Measurements from ENCODE around the gene CCL11.

DNA sequence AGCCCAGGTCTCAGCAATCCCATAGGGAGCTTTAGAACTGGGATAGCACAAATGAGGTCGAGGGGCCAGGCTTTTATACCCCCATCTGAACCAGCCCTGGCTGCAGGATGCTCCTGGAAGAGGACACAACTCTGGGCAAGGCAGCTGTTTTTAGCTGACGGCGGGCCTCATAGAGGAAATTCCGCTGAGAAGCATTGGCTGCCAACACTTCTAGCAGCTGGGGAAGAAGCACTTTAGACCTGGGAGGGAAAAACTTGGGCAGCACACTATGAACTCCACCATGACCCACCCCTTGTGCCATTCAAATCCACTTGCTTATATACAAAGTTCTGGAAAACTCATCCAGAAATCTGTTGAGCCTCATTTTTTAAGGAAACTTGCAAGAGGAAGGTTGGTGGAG lies 5.0 kb downstream of the CCL11 start:
- TF ChIP-seq ARID2 (CRISPR knock-in tag; IDR thresholded peaks at IDR 0.05; ENCODE audit: borderline replicate concordance) (no peak), SP2 (CRISPR knock-in tag; IDR thresholded peaks at IDR 0.05) (no peak), ZBTB3 (CRISPR knock-in tag; IDR thresholded peaks at IDR 0.05; ENCODE audit: borderline replicate concordance, low read depth) (no peak), SNAPC2 (CRISPR knock-in tag; IDR thresholded peaks at IDR 0.05) (no peak), TOE1 (CRISPR knock-in tag; IDR thresholded peaks at IDR 0.05) (no peak), MAFK (conservative IDR thresholded peaks at IDR 0.05 in 1 of 2, IDR thresholded peaks at IDR 0.05 in 1 of 2; ENCODE audit: low read length in 2 of 2) (no peak), POLR2A (IDR thresholded peaks at IDR 0.05; ENCODE audit: insufficient read depth in 1 of 2, low read depth in 2 of 2, low read length in 2 of 2) (no peak), TEAD2 (CRISPR knock-in tag; IDR thresholded peaks at IDR 0.05) (no peak), HMG20B (CRISPR knock-in tag; conservative IDR thresholded peaks at IDR 0.05) (no peak)
- TF ChIP-seq, protein P1, sequence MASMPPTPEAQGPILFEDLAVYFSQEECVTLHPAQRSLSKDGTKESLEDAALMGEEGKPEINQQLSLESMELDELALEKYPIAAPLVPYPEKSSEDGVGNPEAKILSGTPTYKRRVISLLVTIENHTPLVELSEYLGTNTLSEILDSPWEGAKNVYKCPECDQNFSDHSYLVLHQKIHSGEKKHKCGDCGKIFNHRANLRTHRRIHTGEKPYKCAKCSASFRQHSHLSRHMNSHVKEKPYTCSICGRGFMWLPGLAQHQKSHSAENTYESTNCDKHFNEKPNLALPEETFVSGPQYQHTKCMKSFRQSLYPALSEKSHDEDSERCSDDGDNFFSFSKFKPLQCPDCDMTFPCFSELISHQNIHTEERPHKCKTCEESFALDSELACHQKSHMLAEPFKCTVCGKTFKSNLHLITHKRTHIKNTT (CRISPR knock-in tag; IDR thresholded peaks at IDR 0.05) = no peak
- TF ChIP-seq, protein P2, sequence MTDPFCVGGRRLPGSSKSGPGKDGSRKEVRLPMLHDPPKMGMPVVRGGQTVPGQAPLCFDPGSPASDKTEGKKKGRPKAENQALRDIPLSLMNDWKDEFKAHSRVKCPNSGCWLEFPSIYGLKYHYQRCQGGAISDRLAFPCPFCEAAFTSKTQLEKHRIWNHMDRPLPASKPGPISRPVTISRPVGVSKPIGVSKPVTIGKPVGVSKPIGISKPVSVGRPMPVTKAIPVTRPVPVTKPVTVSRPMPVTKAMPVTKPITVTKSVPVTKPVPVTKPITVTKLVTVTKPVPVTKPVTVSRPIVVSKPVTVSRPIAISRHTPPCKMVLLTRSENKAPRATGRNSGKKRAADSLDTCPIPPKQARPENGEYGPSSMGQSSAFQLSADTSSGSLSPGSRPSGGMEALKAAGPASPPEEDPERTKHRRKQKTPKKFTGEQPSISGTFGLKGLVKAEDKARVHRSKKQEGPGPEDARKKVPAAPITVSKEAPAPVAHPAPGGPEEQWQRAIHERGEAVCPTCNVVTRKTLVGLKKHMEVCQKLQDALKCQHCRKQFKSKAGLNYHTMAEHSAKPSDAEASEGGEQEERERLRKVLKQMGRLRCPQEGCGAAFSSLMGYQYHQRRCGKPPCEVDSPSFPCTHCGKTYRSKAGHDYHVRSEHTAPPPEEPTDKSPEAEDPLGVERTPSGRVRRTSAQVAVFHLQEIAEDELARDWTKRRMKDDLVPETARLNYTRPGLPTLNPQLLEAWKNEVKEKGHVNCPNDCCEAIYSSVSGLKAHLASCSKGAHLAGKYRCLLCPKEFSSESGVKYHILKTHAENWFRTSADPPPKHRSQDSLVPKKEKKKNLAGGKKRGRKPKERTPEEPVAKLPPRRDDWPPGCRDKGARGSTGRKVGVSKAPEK (CRISPR knock-in tag; IDR thresholded peaks at IDR 0.05; ENCODE audit: borderline replicate concordance) = no peak
- TF ChIP-seq, protein P3, sequence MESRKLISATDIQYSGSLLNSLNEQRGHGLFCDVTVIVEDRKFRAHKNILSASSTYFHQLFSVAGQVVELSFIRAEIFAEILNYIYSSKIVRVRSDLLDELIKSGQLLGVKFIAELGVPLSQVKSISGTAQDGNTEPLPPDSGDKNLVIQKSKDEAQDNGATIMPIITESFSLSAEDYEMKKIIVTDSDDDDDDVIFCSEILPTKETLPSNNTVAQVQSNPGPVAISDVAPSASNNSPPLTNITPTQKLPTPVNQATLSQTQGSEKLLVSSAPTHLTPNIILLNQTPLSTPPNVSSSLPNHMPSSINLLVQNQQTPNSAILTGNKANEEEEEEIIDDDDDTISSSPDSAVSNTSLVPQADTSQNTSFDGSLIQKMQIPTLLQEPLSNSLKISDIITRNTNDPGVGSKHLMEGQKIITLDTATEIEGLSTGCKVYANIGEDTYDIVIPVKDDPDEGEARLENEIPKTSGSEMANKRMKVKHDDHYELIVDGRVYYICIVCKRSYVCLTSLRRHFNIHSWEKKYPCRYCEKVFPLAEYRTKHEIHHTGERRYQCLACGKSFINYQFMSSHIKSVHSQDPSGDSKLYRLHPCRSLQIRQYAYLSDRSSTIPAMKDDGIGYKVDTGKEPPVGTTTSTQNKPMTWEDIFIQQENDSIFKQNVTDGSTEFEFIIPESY (CRISPR knock-in tag; IDR thresholded peaks at IDR 0.05) = no peak
